K562 (cell line): ENCODE results near the gene NDUFS8. TPM values are rescaled to one million over a fixed set of nuclear protein-coding genes. Genes with fewer than 3 reads are reported as not detected.

Experiments used
- ATAC-seq: fragments of 200-7000 bp; cut with Tn5 transposase; 3 replicates; pipeline ENCODE4 v1.9.1; 2020; ENCODE audit warnings: moderate library complexity
- BruUV-seq: library from RNA; stranded (reverse); fragments of 400-500 nt; replicated peaks from 2 replicates; lab custom pipeline; 2021; lab: Mats Ljungman, UMichigan
- CTCF ChIA-PET: fragments of 300-600 bp; formaldehyde crosslinking; extraction: SDS; loops from one replicate; lab custom pipeline; 2021; ENCODE audit warnings: low intra/inter-chr PET ratio; lab: Yijun Ruan, JAX
- POLR2A ChIA-PET: fragments of 300-600, 350-650 bp; sonication (Branson Sonifier 250); formaldehyde crosslinking; extraction: SDS; loops from one replicate; lab custom pipeline; 2021; ENCODE audit warnings: antibody characterized with exemption, inconsistent platforms; lab: Yijun Ruan, JAX
- DNase-seq, 4 experiments: peaks; one replicate each; pipeline versions ENCODE4 v3.0.0 to v3.0.0-alpha.2; 2011 to 2018; ENCODE audit warnings: low spot score in 3 of 4, mixed read lengths in 3 of 4; ENCODE audit errors: extremely low read depth in 1 of 4
- FAIRE-seq: peaks from 2 replicates; lab custom pipeline; 2011; peaks lifted over from hg19 to GRCh38; lab: Jason Lieb, UNC
- H2AFZ ChIP-seq: 2 replicates; pipeline ENCODE4 v1.6.0; 2011; ENCODE audit warnings: low read depth, low read length, control low read depth, inconsistent platforms
- H3K27ac ChIP-seq: fragments of 200-600 bp; 3 replicates; pipeline ENCODE4 v1.8.0; 2011; ENCODE audit warnings: low read depth, mild to moderate bottlenecking, control low read depth, inconsistent platforms, low read length, moderate library complexity, mixed read lengths; ENCODE audit errors: extremely low read depth
- H3K27me3 ChIP-seq, 2 experiments: fragments of 300-600 bp in 1 of 2; 2 replicates in 1 of 2; 3 replicates in 1 of 2; pipeline versions ENCODE4 v1.6.0 to v1.8.0; 2011; ENCODE audit warnings: inconsistent platforms in 2 of 2, low read length in 2 of 2, mild to moderate bottlenecking in 1 of 2, mixed read lengths in 1 of 2, moderate library complexity in 1 of 2; ENCODE audit not compliant: control insufficient read depth in 2 of 2, insufficient read depth in 2 of 2
- H3K36me3 ChIP-seq: fragments of 300-600 bp; 3 replicates; pipeline ENCODE4 v1.8.0; 2011; ENCODE audit warnings: mild to moderate bottlenecking, low read length, inconsistent platforms; ENCODE audit not compliant: control insufficient read depth, insufficient read depth
- H3K4me1 ChIP-seq, 2 experiments: fragments of 200-600 bp in 1 of 2; replicated peaks in 1 of 2; 2 replicates in 1 of 2; 3 replicates in 1 of 2; pipeline versions ENCODE4 v1.5.1 to v1.8.0; 2011; ENCODE audit warnings: inconsistent platforms in 2 of 2, low read length in 2 of 2, mild to moderate bottlenecking in 1 of 2, mixed read lengths in 1 of 2, moderate library complexity in 1 of 2; ENCODE audit not compliant: control insufficient read depth in 2 of 2, insufficient read depth in 2 of 2
- H3K4me2 ChIP-seq: 2 replicates; pipeline ENCODE4 v1.6.1; 2011; ENCODE audit warnings: low read length, control low read depth, inconsistent platforms, mixed read lengths; ENCODE audit not compliant: insufficient read depth
- H3K4me3 ChIP-seq: fragments of 200-600 bp; sonication (generic), shearing (Covaris generic); 2 replicates; pipeline ENCODE4 v1.5.1; 2016; ENCODE audit warnings: control low read depth, inconsistent platforms
- H3K79me2 ChIP-seq: fragments of 200-600 bp; 3 replicates; pipeline ENCODE4 v1.8.0; 2011; ENCODE audit warnings: low read length, inconsistent platforms; ENCODE audit not compliant: control insufficient read depth, insufficient read depth
- H3K9ac ChIP-seq, 2 experiments: 2 replicates each; pipeline versions ENCODE4 v1.6.0 to v1.6.1; 2011; ENCODE audit warnings: low read depth in 2 of 2, low read length in 2 of 2, control low read depth in 1 of 2, inconsistent platforms in 1 of 2, mild to moderate bottlenecking in 1 of 2, mixed read lengths in 1 of 2; ENCODE audit not compliant: insufficient read depth in 1 of 2
- H3K9me1 ChIP-seq: one replicate; pipeline ENCODE4 v1.6.0; 2011; ENCODE audit warnings: inconsistent platforms, mild to moderate bottlenecking, low read length, moderate library complexity; ENCODE audit not compliant: control insufficient read depth, insufficient read depth
- H3K9me3 ChIP-seq: replicated peaks from 2 replicates; pipeline ENCODE4 v1.5.1; 2011; ENCODE audit warnings: low read depth, low read length, inconsistent platforms; ENCODE audit not compliant: control insufficient read depth, insufficient read depth
- H4K20me1 ChIP-seq: replicated peaks from 2 replicates; pipeline ENCODE4 v1.6.1; 2011; ENCODE audit warnings: low read length, inconsistent platforms, mixed read lengths; ENCODE audit not compliant: control insufficient read depth, insufficient read depth
- MXI1 ChIP-seq: IDR thresholded peaks from 2 replicates; pipeline ENCODE4 v1.6.1; 2011; ENCODE audit warnings: low read depth, mild to moderate bottlenecking, improper control_type of control experiment, low read length
- NONO ChIP-seq, 2 experiments: fragments of 200-400 bp in 1 of 2; fragments of 450-650 bp in 1 of 2; formaldehyde crosslinking in 1 of 2; IDR thresholded peaks; 2 replicates each; pipeline ENCODE4 v1.6.1; 2017; ENCODE audit warnings: low read depth in 2 of 2, mild to moderate bottlenecking in 2 of 2, moderate library complexity in 2 of 2, low read length in 1 of 2
- ZFP1 ChIP-seq: fragments of 450-650 bp; formaldehyde crosslinking; IDR thresholded peaks from 2 replicates; pipeline ENCODE4 v1.4.0; 2020; ENCODE audit warnings: mild to moderate bottlenecking, mixed read lengths
- WGBS: fragments of 100-300 bp; shearing (Covaris generic); methylation state at CpG from one replicate; pipeline ENCODE4 v1.1.6; 2016; ENCODE audit warnings: low coverage, mixed read lengths; ENCODE audit not compliant: insufficient coverage; ENCODE audit errors: missing lambda C conversion rate; 5-methylcytosine and 5-hydroxymethylcytosine counted together
- in situ Hi-C: fragments of 300-500 bp; cut with MboI; formaldehyde crosslinking; loops from 4 replicates; pipeline ENCODE4 v1.15.0; 2018; ENCODE audit warnings: inconsistent platforms, mixed read lengths
- intact Hi-C: fragments of 100-400 bp; cut with micrococcal nuclease; formaldehyde crosslinking; loops from 2 replicates; pipeline ENCODE4 v1.14.2; 2022
- polyA plus RNA-seq, 8 experiments: library from polyadenylated mRNA; depleted of rRNA in 4 of 8; stranded (reverse) in 5 of 8; unstranded in 3 of 8; fragments of >200 nt; fragmentation: Nextera tagmentation in 2 of 8; fragmentation: Illumina TruSeq in 1 of 8; extraction: Ambion mirVana in 2 of 8; extraction: Trizol in 1 of 8; gene quantifications; 2 replicates each; pipeline versions ENCODE4 v1.2.1 to v1.2.3, GENCODE V29; 2011 to 2014; ENCODE audit warnings: inconsistent platforms in 1 of 8, missing spikeins in 1 of 8
- total RNA-seq, 7 experiments: library from RNA; depleted of rRNA in 6 of 7; stranded (reverse); fragments of >200 nt in 6 of 7; fragmentation: Illumina TruSeq in 2 of 7; extraction: Trizol in 2 of 7; gene quantifications; 2 replicates each; pipeline versions ENCODE4 v1.2.1 to v1.2.3, GENCODE V29; 2011 to 2021; ENCODE audit warnings: low replicate concordance in 1 of 7
- TF ChIP-seq, protein P1 (sequence below): fragments of 150-350 bp; conservative IDR thresholded peaks from 2 replicates; pipeline ENCODE4 v1.6.1; 2014; ENCODE audit warnings: low read length
- TF ChIP-seq, protein P2 (sequence below): sonication (generic); formaldehyde crosslinking; IDR thresholded peaks from 2 replicates; pipeline ENCODE4 v1.8.0; 2022; ENCODE audit warnings: mild to moderate bottlenecking, missing genetic modification reagents
- TF ChIP-seq, protein P3 (sequence below): IDR thresholded peaks from 3 replicates; pipeline ENCODE4 v1.6.1; 2011; ENCODE audit warnings: borderline replicate concordance, mild to moderate bottlenecking, moderate library complexity; ENCODE audit not compliant: insufficient read length; ENCODE audit errors: extremely low read depth
- TF ChIP-seq, protein P4 (sequence below): fragments of 450-650 bp; IDR thresholded peaks from 2 replicates; pipeline ENCODE4 v1.6.1; 2018; ENCODE audit warnings: mild to moderate bottlenecking, low read depth; ENCODE audit not compliant: partially characterized antibody
- TF ChIP-seq, protein P5 (sequence below): fragments of 250-450 bp; sonication (Bioruptor Pico); IDR thresholded peaks from 2 replicates; pipeline ENCODE4 v1.8.0; 2022; ENCODE audit warnings: inconsistent platforms

The NDUFS8 gene
- total and polyA plus RNA-seq, 9 of the 15 experiments (the other 6 are each of a cell fraction or from before 2014, with no cell fraction given) = 36.5 to 351 (median 101) TPM

DNA sequence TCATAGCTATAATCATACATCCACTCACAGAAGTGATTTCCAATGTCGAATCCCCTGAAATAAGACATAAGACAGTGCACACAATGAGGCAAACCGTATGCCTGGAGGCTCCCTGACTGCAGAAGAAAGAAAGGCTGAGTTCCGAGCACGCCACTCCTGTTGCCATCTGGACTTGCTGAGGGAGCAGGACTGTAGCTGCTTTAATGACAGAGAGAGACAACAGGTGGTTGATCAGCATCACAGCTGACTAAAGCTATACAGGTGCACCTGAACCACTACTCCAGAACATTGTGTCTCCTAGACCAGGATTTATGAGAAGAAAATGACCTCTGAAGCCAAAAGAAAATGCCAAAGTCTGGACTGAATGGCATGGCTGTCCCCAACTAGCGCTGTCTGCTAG is 35.4 kb downstream of the NDUFS8 start (continued):
- TF ChIP-seq, protein P1, sequence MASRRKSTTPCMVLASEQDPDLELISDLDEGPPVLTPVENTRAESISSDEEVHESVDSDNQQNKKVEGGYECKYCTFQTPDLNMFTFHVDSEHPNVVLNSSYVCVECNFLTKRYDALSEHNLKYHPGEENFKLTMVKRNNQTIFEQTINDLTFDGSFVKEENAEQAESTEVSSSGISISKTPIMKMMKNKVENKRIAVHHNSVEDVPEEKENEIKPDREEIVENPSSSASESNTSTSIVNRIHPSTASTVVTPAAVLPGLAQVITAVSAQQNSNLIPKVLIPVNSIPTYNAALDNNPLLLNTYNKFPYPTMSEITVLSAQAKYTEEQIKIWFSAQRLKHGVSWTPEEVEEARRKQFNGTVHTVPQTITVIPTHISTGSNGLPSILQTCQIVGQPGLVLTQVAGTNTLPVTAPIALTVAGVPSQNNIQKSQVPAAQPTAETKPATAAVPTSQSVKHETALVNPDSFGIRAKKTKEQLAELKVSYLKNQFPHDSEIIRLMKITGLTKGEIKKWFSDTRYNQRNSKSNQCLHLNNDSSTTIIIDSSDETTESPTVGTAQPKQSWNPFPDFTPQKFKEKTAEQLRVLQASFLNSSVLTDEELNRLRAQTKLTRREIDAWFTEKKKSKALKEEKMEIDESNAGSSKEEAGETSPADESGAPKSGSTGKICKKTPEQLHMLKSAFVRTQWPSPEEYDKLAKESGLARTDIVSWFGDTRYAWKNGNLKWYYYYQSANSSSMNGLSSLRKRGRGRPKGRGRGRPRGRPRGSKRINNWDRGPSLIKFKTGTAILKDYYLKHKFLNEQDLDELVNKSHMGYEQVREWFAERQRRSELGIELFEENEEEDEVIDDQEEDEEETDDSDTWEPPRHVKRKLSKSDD = no peak
- TF ChIP-seq ZFP1 (CRISPR knock-in tag) = no peak

DNA sequence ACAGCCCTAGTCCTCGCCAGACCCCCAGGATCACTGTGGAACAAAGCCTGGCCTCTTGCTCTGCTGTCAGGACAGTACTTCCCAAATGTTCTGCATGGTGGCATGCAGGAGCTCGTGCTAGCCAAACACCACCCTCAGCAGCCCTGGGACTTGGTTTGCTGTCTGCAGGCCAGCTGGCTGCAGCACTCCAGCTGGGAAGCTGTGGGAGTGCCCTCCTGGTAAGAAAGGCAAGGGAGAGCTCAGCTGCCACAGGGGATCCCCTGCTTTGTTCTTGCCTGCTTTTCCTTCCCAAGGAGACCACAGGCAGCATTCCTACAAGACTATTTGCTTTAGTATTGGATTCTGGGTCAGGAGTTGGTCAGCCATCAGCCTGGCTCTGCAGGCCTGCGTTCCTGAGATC is 36.3 kb downstream of the NDUFS8 start:
- TF ChIP-seq NONO (IDR thresholded peaks at IDR 0.05; ENCODE audit: low read depth in 2 of 2, low read length in 1 of 2) (no peak), MXI1 (no peak)
- TF ChIP-seq, protein P2, sequence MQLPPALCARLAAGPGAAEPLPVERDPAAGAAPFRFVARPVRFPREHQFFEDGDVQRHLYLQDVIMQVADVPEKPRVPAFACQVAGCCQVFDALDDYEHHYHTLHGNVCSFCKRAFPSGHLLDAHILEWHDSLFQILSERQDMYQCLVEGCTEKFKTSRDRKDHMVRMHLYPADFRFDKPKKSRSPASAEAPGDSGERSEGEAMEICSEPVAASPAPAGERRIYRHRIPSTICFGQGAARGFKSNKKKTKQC (CRISPR knock-in tag) = no peak
- TF ChIP-seq, protein P3, sequence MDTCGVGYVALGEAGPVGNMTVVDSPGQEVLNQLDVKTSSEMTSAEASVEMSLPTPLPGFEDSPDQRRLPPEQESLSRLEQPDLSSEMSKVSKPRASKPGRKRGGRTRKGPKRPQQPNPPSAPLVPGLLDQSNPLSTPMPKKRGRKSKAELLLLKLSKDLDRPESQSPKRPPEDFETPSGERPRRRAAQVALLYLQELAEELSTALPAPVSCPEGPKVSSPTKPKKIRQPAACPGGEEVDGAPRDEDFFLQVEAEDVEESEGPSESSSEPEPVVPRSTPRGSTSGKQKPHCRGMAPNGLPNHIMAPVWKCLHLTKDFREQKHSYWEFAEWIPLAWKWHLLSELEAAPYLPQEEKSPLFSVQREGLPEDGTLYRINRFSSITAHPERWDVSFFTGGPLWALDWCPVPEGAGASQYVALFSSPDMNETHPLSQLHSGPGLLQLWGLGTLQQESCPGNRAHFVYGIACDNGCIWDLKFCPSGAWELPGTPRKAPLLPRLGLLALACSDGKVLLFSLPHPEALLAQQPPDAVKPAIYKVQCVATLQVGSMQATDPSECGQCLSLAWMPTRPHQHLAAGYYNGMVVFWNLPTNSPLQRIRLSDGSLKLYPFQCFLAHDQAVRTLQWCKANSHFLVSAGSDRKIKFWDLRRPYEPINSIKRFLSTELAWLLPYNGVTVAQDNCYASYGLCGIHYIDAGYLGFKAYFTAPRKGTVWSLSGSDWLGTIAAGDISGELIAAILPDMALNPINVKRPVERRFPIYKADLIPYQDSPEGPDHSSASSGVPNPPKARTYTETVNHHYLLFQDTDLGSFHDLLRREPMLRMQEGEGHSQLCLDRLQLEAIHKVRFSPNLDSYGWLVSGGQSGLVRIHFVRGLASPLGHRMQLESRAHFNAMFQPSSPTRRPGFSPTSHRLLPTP = no peak
- TF ChIP-seq, protein P4, sequence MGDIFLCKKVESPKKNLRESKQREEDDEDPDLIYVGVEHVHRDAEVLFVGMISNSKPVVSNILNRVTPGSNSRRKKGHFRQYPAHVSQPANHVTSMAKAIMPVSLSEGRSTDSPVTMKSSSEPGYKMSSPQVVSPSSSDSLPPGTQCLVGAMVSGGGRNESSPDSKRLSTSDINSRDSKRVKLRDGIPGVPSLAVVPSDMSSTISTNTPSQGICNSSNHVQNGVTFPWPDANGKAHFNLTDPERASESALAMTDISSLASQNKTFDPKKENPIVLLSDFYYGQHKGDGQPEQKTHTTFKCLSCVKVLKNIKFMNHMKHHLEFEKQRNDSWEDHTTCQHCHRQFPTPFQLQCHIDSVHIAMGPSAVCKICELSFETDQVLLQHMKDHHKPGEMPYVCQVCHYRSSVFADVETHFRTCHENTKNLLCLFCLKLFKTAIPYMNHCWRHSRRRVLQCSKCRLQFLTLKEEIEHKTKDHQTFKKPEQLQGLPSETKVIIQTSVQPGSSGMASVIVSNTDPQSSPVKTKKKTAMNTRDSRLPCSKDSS = no peak
- TF ChIP-seq, protein P5, sequence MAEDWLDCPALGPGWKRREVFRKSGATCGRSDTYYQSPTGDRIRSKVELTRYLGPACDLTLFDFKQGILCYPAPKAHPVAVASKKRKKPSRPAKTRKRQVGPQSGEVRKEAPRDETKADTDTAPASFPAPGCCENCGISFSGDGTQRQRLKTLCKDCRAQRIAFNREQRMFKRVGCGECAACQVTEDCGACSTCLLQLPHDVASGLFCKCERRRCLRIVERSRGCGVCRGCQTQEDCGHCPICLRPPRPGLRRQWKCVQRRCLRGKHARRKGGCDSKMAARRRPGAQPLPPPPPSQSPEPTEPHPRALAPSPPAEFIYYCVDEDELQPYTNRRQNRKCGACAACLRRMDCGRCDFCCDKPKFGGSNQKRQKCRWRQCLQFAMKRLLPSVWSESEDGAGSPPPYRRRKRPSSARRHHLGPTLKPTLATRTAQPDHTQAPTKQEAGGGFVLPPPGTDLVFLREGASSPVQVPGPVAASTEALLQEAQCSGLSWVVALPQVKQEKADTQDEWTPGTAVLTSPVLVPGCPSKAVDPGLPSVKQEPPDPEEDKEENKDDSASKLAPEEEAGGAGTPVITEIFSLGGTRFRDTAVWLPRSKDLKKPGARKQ (CRISPR knock-in tag) = no peak
- TF ChIP-seq, all 486 proteins: peak for 0
- ChIA-PET POLR2A (interaction anchor here (1.1 kb wide), 1 partner anchor 38 kb away, joined by 3 read pairs; no protein-coding TSS in a partner anchor), CTCF (no interaction called here)
- no peaks in the 10 kb centered on the region for H3K9me1 ChIP-seq
- H3K4me1 ChIP-seq = no peaks in the 10 kb centered on the region
- FAIRE-seq (no peak), DNase-seq (no peak), ATAC-seq (no peak)
- intact Hi-C loops = no loop called here
- H3K4me2 ChIP-seq = no peak overlapping the region
- H4K20me1 ChIP-seq = no peaks in the 10 kb centered on the region
- no peak overlapping the region for H3K27ac ChIP-seq
- H3K9ac ChIP-seq = no peak overlapping the region
- in situ Hi-C loops = no loop called here
- H3K4me3 ChIP-seq = no peak overlapping the region
- H3K79me2 ChIP-seq = no peaks in the 10 kb centered on the region
- no peaks in the 10 kb centered on the region for H3K9me3 ChIP-seq
- H3K36me3 ChIP-seq = peaks cover 94% of the 10 kb centered on the region
- BruUV-seq = no TSS peak
- H2AFZ ChIP-seq = no peak overlapping the region
- WGBS = 91% methylated on average over 3 of the region's 3 CpGs
- H3K27me3 ChIP-seq = no peaks in the 10 kb centered on the region
